Adipose tissue (tissue), 3 donors: ENCODE results near the gene THUMPD3. TPM values are rescaled to one million over a fixed set of nuclear protein-coding genes. Genes with fewer than 3 reads are reported as not detected.

Source experiments
- H3K27ac ChIP-seq: one replicate; pipeline ENCODE4 v1.5.1; 2013; ENCODE audit warnings: low read depth, low read length
- WGBS, 3 donors: extraction: QIAGEN DNeasy Blood & Tissue Kit; methylation state at CpG; one replicate each; pipeline ENCODE4 v1.1.7; 2013; 5-methylcytosine and 5-hydroxymethylcytosine counted together
- polyA plus RNA-seq, 3 donors: library from polyadenylated mRNA; stranded (reverse); fragments of 200-250 nt; gene quantifications; one replicate each; pipeline ENCODE4 v1.2.3, GENCODE V29; 2013
- donor health status: healthy with polysubstance abuse.
- donor health status: Bipolar disorder and iron deficiency.
- donor health status: healthy.

The THUMPD3 gene
- polyA plus RNA-seq, 3 donors = 14.1 to 22.3 (median 14.3) TPM

DNA sequence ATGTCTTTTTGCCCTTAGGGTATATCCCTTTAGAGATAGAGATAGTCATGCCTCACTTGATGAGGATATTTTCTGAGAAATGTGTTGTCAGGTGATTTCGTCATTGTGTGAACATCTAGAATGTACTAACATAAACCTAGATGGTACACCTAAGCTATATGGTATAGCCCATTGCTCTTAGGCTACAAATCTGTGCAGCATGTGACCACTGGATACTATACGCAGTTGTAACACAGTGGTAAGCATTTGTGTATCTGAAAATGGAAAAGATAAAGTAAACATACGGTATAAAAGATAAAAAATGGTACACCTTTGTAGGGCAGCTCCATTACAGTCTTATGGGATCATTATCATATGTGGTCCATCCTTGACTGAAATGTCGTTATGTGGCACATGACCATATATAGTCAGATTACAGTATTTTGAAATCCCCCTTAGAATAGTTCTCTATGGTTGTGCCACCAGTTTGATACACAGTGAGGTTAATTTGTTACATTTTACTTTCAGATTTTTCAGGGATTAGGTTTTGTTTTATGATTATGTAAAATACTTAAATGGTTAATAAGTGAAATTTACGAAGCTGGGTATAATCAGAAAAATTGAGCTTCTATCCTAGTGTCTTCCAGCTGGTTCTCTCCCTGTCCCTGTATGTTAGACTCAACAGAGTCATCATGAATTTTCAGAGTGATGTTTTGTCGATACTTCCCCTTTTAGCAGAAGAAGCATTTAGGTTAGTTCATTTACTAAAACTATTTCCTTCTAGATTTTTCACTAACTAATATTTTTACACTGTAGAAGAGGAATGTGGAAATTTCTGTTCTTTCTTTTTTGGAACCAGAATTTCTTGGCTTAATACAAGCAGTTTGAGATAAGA lies 47.4 kb downstream of the THUMPD3 start:
- WGBS, 3 donors = 63 to 72% (median 64%) methylated on average over 6 of the region's 6 CpGs
- H3K27ac ChIP-seq = no peak overlapping the region

DNA sequence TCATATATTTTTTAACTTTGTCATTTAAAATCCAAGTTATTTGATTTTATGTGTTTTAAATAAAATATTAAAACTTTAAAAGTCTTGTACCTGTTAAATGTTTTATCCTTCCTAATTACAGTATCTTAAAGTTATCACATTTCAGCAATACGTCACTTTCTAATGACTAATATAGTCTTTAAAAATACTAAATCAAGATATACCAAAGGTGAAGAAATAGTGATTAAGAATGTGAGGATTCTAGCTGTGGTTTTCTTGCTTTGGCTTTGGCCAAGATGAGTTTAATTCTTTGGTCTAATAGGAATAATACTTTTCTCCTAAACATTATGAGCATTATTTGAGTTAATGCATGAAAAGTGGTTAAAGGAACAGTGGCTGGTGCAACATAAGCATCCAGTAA lies 48.4 kb downstream of the THUMPD3 start:
- H3K27ac ChIP-seq = no peak overlapping the region
- 71 to 81% (median 80%) methylated on average over 1 of the region's 1 CpG for WGBS, 3 donors

DNA sequence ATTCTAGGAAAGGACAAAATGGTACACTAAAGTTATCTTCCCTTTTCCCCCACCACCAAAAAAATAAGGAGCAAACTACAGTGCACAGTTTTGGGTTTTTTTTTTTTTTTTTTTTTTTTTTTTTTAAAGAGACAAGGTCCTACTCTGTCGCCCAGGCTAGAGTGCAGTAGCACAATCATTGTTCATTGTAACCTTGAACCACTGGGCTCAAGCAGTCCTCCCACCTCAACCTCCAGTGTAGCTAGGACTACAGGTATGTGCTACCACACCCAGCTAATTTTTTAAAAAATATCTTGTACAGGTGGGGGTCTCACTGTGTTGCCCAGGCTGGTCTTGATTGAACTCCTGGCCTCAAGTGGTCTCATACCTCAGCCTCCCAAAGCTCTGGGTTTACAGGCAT lies 49.4 kb downstream of the THUMPD3 start:
- H3K27ac ChIP-seq = no peak overlapping the region
- WGBS, 3 donors = 40 to 89% (median 80%) methylated on average over 1 of the region's 1 CpG

DNA sequence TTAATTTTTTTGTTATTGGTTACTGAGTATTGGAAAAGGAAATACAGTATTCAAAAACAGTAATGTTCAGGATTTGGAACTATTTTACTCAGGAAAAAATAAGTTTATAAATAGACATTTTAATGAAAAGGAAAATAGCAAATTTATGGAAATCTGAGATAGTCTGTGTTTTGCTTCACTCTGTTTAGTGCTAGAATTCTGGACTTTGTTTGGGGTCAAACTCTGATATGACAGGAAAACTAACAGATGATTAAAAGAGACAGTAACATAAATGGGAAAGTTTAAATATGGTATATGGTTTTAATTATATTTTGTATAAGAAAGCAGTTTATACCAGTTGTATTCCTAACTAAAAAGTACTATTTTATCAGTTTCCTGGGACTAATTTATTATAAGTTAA lies 52.0 kb downstream of the THUMPD3 start:
- H3K27ac ChIP-seq = no peak overlapping the region

DNA sequence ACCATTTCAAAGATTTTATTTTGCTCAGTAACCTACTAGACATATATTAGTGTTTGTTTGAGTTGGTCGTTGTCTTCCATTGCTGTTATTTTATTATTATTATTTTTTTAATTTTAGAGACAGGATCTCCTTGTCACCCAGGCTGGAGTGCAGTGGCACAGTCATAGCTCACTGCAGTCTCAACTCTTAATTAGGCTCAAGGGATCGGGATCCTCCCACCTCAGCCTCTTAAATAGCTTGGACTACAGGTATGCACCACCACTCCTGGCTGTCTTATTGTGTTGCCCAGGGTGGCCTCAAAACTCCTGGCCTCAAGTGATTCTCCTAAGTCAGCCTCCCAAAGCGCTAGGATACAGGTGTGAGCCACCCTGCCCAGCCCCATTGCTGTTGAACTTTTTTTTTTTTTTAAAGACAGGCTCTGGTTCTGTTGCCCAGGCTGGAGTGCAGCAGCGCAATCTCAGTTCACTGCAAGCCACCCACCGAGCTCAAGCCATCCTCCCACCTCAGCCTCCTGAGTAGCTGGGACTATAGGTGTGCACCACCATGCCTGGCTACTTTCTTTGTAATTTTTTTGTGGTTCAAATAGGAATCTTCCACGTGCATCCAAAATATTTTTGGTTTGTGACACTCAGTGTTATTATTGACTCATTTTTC lies 52.8 kb downstream of the THUMPD3 start:
- 88 to 91% (median 88%) methylated on average over 6 of the region's 6 CpGs for WGBS, 3 donors
- no peak overlapping the region for H3K27ac ChIP-seq

DNA sequence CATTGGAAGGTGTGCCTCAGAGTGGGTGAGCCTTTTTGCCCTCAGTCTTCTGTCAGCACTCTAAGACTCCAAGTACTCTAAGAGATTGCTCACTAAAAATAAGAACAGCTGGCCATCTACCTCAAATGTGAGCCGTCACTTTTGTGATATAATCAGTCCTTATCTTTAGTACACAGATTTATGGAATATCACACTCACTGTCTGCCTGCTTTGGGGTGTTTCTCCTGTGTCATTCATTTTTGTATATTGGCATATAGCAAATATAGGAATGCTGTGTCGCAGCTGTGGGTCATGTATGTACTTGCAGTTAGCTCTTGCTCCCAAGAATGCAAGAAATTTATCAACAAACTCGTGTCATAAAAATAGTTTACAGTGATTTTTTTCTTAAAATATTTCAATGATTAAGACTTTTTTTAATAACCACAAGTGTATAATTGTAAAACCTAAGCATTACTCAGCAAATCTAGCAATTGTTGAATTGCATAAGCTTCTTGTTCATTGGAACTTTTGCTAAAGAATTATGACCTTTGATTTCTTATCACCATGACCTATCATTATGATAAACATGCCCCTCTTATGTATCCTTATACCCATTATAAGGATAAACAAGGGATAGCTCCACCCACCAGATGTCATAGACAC lies 53.4 kb downstream of the THUMPD3 start:
- 53 to 63% (median 54%) methylated on average over 3 of the region's 3 CpGs for WGBS, 3 donors
- H3K27ac ChIP-seq = no peak overlapping the region

DNA sequence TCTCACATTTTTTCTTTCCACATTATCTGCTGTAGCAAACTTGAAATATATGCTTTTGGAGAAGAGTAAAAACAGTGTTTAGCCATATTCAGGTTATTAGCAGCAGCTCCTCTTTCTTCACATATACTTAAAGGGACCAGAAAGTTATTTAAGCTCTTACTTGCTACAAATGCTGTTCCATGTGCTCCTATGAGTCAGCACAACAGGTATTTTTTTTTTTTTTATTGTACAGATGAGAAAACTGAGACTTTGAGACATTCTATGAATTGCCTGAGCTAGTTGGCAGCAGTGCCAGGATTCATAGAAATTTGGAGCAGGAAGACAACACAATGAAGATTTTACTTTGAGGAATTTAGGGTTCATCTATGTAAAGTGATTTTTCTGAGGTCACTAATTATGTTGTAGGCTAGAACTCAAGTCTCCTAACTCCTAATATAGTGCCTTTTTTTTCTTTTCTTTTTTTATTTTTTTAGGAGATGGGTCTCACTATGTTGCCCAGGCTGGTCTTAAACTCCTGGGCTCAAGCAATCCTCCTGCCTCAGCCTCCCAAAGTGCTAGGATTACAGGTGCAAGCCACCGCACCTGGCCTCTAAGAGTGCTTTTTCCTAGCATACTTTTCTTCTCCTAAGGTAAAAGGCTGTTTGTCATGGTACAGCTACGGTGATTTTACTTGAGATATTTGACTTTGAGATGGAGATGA lies 58.1 kb downstream of the THUMPD3 start:
- no peak overlapping the region for H3K27ac ChIP-seq
- 73 to 95% (median 92%) methylated on average over 2 of the region's 2 CpGs for WGBS, 3 donors

DNA sequence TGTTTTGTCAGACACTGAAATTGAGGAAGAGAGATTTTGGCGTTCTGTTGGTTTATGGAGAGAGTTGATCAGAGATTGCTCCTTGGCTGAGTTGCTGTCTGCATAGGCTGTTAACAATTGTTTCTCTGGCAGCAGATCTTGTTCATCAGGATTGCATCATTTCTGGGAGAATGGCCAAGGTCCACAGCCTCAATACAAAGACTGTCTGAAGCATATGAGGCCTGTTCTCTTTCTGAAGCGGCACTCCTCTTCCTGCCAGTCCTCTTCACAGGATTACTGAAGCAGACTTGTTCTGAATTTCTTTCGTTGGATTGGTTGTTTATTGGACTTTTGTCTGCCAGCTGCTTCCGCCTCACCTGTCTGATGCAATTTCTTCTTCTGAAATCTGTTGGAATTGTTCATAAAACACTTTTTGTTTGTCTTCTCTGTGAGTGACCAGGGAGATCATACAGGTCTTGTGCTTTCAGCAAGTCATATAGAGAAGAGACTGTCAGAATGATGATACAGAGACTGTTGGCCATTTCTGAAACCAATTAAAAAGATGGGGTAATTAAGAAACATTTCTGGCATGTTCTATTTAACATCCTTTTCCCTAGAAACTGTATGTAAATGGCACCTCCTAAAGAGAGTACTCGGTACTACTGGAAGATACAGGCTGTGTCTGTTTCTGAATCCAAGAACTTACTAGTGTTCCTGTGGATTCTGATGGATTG lies 60.0 kb downstream of the THUMPD3 start:
- 10 to 16% (median 11%) methylated on average over 5 of the region's 5 CpGs for WGBS, 3 donors
- H3K27ac ChIP-seq = no peak overlapping the region

DNA sequence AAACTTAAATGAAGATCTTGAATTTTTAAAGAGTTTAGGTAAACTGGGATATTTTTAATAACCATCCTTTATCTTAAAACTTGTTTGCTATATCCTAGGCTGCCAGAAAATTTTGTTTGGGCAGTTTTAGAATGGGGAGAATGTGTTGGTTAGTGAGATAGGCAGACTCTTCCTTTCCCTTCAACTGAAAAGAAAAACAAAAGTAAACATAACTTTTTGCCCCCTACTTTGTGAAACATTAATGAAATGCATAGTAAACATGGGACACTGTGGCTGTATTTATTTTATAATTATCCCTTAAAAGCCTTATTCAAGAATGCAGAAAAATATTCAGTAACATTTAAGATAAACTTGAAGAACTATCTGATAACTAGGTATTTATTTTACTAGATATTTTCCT lies 65.6 kb downstream of the THUMPD3 start:
- no peak overlapping the region for H3K27ac ChIP-seq

DNA sequence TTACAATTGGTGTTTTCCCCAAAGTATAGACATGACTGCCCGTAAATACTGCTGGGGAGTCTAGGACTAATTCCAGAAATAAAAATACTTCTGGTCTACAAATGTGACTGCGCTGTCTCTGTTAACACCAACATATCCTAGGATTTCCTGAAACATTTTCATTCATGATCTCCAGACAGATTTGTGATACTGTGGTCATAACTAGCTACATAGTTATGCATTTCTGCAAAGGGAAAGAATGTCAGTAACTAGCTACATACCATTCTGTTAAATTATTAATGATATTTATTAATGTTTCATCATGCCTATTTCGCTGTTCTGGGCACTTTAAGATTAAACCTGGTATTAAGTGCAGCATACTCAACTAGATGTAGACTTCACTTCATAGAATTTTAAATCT lies 67.9 kb downstream of the THUMPD3 start:
- 76 to 95% (median 95%) methylated on average over 3 of the region's 3 CpGs for WGBS, 3 donors
- H3K27ac ChIP-seq = no peak overlapping the region

DNA sequence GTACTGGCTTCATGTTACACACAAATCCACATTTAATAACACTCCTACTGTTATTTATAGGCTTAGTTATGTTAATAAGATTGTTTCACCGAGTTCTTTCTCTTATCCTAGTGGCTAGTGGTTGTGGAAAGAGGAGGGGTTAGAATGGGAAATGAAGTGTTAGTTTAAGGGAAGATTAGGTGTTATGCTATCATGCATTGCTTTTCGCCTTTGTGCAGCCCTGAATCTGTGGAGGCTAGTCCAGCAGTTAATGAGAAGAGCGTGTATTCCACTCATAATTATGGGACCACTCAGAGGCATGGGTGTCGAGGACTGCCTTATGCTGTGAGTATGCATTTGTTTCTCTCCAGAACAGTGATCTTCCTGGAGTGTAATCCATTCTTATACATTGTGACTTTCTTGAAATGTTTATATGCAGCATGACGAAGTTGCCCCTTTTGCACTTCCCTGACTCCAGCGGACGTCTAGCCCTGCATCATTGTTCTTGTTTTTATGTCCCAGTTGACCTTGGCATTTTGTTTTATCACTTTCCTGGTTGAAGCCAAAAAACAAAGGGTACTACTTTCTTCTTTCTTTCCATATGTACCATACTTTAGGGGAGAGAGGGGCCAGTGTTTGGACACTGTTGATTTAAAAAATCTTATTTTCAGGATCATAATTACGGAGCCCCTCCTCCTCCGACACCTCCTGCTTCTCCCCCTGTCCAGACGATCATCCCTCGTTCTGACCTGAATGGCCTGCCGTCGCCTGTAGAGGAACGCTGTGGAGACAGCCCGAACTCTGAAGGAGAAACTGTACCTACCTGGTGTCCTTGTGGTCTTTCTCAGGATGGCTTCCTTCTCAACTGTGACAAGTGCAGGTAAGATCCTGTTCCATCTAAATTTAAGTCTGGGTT lies 71.0 kb downstream of the THUMPD3 start:
- 81 to 91% (median 91%) methylated on average over 15 of the region's 15 CpGs for WGBS, 3 donors

DNA sequence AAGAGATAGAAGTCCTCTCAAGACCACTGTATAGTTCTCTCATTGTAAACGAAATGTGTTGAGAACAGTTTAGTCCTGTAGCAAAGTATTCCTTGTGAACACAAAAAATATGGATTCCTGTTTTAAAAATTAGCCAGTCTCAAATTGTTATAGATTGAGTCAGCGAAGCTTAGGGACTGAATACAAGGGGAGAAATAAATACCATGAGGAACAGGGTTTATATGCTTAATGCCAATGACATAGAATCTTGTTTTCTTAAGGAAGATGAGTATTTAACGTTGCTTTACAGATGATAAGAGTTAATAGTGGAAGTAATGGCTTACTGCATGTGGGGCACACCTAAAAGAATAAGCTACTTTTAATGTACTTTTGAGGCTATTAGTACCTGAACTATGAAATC lies 72.5 kb downstream of the THUMPD3 start:
- WGBS, 3 donors = 76 to 92% (median 90%) methylated on average over 3 of the region's 3 CpGs
- H3K27ac ChIP-seq = no peak overlapping the region

More for the DNA sequence above, 71.0 kb downstream of the THUMPD3 start:
- no peak overlapping the region for H3K27ac ChIP-seq

Other genes with a start within 250 kb of the THUMPD3 start
- 1 to 10 TPM in 2 of 3 donors, under 1 TPM in 1; 0.90 to 1.7 (median 1.4) TPM for gene SRGAP3, start 113.4 kb upstream of the THUMPD3 start, polyA plus RNA-seq
- 10 to 100 TPM; 15.6 to 32.4 (median 28.3) TPM for gene SETD5, start 34.6 kb downstream of the THUMPD3 start, polyA plus RNA-seq
- gene LHFPL4, start 190.8 kb downstream of the THUMPD3 start, polyA plus RNA-seq = under 1 TPM in 2 of 3 donors, not detected in 1; 0.01 to 0.51 TPM